Kasumi-1 (cell line): ENCODE results near the gene YTHDF1.

Experiments used
- DNase-seq, 2 experiments: peaks; one replicate each; lab custom pipeline; 2025; lab: John Stamatoyannopoulos, UW

Gene YTHDF1

DNA sequence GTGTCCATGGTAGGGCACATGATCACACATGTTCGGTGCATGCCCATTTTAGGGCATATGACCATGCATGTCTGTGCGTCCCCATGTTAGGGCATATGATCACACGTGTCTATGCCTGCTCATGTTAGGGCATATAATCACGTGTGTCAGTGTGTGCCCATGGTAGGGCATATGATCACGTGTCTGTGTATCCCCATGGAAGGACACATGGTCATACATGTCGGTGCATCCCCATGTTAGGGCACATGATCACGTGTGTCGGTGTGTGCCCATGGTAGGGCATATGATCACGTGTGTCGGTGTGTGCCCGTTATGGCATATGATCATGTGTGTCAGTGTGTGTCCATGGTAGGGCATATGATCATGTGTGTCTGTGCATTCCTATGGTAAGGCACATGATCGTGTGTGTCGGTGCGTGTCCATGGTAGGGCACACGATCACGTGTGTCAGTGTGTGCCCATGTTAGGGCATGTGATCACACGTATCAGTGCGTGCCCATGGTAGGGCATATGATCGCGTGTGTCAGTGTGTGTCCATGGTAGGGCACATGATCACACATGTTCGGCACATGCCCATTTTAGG is 30.6 kb downstream of the YTHDF1 start:
- DNase-seq, result no peak

DNA sequence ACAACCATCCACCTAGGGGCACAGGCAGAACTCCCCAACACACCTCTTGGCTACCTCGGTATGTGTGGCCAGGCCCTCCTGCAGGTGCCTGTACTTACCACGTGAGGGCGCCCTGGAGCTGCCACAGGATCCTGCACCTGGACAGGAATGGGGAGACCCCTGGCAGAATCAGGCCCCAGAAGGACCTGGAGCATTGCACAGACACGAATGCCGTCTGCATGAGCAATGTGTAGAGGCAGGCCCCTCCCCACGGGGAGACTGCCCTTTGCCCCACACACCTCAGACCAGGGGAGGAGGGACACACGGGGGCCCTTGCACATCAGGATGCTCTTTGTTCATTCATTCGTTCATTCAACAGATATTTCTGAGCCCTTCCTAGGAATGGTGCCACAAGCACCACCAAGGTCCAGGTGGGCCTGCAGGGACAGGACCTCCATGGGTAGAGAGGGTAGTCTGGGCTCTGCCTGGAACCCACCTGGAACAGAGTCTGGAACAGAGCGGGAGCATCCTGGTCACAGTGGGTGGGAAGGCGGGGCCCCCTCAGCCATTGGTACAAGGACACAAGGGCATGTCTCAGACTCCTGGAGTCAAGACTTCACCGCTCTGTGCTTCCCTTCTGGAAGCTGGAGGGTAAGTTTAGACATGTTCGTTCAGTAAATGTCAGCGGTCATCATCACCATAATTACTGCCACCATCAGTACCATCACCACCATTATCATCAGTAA is 32.3 kb downstream of the YTHDF1 start:
- peak; percentile 36 for DNase-seq

DNA sequence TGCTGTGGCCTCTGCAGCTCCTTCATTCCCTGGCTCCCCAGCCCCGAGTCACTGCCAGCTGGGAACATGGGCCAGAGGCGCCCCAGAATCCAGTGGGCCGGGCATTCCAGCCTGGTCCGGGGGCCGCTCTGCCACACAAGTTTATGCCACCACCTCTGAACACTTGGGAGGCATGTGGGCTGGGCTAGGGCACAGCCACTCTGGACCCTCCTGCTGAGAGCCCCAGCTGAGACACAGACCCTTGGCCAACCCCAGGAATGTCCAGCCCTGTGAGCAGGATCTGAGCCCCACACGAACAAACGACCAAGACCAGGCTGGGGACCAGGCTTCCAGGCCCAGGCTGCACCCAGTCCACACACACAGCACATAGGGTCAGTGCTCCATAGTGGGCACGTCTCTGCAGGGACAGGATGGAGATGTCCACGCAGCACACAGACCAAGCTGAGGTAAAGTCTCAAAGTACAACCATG is 33.0 kb downstream of the YTHDF1 start:
- no peak for DNase-seq

DNA sequence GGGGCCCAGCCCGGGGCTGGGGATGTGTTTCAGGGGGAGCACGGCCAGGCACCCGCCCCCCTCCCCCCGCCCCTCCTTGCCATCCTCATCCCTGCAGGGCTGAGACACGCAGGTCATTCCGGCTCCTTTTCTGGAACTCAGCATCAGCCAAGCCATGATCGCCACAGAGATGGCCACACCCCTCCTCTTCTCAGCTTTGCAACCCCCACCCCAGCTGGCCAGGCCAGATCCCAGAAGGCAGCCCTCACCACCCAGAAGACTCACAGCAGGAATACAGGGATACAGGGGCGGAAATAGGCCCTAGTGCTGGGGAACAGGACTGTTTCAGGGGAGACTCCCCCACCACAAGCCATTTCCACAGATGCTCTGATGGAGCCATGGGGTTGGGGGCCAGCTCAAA is 33.5 kb downstream of the YTHDF1 start:
- DNase-seq, result no peak

DNA sequence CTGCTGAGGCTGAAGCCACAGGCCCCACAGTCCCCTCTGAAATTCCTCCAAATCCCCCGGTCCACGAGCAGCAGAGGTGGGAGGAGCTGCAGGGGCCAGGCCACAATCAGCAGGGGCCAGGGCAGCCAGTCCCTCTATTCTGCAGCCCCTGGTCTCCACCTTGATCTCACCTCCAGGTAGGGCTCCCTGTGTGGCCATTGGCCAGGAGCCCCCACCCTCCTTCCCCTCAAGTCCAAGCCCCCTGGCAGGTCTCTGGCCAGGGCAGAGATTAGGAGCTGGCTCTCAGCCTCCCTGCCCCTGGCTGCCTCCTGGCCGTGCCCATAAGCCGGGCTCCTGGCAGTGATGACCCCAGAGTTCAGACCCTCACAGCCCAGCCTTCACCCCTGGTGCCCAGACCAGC is 34.7 kb downstream of the YTHDF1 start:
- no peak for DNase-seq

DNA sequence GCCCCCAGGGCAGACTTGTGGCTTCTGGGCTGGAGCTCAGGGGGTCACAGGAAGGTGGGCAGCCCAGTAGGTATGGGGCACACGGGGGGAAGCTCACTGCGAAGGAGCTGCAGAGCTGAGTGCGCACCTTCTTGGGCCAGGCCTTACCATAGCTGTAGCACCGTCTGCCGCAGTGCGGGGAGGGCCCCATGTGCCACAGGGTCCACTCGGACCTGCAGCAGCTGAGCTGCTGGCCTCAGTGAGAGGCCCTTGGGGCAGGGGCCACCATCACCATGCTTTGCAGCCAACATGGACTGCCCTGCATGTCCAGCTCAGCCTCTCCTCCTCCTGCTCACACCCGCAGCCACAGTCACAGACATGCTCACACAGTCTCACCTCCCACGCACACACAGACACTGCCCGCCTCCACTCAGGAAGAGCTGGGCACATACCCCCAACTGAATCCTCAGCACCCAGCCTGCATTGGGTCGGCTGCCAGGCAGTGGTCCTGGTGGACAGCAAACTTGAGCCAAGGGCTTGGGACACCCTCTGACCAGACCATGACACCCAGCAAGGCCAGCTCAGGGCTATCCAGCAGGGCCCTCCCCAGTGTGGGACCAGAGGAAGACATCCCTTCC is 35.3 kb downstream of the YTHDF1 start:
- no peak for DNase-seq

DNA sequence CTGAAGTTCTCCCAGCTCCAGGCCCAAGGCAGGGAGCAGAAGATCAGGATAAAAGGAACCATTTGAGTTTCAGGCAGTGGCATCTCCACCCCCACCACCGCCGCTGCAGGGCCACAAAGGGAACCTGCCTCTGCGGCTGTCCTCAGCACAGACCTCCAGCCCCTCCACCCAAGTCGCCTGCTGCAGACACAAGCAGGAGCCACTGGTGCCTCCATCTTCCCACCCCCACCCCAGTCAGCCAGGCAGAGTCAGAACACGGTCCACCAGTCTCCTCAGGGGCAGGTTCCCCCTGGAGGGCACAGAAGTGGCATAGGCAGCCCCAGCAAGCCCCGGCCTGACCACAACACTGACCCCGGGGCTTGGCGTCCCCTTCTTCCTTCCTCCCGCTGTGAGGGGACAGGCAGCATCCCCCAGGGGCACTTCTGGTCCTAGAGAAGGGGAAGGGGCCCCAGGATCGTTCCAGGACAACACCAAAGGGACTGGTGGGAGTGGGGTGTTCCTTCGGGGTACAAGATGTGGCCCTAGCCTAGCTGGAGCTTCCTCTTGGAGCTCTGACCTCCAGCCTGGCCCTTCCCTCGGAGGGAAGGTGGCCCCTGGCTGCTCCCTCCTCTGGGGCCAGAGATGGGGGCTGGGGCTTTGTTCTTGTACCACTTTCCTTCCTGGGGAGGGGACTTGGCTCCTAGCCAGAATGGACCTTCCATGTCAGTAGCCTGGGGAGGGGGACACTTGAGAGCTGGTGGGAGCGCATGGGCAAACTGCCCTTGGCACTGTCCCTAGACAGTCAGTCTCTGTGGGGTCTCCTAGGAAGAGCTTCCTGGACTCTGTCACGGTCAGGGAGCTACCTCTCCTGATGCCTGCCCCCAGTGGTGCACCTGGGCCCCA is 36.0 kb downstream of the YTHDF1 start:
- no peak for DNase-seq

DNA sequence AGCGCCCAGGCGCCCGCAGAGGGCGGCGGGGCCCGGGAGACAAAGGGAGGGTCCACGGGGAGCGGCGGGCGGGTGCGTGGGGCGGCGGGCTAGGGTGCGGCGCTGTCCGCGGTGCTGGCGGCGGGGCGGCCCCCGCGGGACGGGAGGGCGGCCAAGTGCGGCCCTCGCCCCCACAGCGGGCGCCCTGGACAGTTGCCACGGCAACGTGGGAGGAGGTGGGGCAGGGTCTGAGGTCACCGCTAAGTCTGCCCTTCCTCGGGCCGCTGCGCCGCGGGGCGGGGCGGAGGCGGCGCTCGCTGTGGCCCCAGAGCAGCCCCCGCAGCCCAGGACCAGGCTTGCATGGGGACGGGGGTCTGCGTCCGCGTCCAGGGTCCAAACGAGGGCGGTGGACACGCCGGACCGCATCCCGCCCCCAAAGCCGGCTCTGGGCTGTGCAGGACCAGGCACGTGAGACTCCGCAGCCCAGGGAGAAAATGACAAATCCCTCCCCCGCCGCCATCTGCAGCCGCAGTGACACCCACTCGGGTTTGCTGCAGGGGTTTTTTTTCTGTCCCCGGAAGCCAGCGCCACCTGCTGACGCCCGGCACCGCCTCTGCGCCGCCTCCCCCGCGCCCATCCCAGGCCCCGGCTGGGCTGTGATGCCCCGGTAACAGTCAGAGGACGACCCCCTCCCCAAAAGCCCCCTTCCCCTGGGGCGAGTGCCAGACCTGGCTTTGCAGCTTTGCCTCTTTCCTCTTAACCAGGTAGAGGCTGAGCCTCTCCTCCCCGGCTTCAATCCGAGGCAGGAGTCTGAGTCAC is 36.8 kb downstream of the YTHDF1 start:
- DNase-seq, result peak; percentile 16 to 19

DNA sequence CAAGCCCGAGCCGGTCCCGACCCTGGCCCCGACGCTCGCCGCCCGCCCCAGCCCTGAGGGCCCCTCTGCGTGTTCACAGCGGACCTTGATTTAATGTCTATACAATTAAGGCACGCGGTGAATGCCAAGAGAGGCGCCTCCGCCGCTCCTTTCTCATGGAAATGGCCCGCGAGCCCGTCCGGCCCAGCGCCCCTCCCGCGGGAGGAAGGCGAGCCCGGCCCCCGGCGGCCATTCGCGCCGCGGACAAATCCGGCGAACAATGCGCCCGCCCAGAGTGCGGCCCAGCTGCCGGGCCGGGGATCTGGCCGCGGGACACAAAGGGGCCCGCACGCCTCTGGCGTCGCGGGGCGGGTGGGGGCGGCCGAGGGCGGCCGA is 37.5 kb downstream of the YTHDF1 start:
- no peak for DNase-seq

DNA sequence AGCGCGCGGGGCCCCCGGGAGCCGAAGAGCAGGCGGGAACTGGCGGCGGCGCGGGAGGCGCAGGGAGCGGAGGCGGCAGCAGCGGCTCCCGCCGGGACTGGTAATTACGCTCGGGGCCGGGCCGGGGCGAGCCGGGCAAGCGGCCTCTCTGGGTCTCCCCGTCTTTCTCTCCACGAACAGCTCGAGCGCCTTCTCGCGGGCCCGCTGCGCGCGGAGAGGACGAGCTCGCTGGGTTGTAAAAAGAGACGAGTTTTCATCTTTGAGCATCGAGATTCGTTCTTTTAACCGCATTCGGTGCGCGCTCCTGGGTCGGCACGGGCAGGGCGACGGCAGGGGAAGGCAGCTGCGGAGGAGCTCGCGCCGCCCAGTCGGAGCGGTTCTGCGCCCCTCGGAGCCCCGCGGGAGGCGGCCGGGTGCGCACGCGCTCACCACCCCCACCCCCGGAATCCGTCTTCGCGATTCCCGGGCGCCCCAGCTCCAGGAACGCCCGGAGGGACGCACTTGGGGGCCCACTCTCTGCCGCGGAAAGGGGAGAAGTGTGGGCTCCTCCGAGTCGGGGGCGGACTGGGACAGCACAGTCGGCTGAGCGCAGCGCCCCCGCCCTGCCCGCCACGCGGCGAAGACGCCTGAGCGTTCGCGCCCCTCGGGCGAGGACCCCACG is 38.0 kb downstream of the YTHDF1 start:
- DNase-seq, result no peak

DNA sequence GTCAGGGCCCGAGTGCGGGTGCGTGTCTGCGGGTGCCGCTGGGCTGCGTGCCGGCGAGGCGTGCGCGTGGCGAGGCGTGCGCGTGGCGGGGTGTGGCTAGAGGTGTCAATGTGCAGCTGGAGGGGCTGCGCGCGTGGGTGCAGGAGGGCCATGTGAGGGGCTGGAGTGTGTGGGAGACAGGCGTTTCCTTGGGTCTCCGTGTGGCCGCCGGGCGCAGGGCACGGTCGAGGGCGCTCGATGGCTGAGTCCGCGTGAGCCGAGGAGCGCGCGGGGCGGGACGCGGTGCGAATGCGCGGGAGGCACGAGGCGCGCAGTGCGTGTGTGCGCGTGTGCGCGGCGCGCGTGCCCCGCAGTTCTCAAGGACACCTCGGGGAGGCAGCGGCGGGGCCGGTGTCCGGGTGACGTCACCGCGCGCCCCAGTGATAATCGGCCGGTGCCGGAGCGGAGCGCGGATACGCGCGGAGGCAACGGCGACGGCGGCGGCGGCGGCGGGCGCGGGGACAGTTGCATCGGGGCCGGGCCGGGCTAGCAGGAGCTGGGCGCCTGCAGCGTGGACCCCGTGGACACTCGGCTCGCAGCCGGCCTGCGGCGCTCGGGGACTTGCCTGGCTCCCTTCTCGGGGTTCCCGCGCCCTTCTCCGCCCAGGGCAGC is 38.7 kb downstream of the YTHDF1 start:
- no peak for DNase-seq

DNA sequence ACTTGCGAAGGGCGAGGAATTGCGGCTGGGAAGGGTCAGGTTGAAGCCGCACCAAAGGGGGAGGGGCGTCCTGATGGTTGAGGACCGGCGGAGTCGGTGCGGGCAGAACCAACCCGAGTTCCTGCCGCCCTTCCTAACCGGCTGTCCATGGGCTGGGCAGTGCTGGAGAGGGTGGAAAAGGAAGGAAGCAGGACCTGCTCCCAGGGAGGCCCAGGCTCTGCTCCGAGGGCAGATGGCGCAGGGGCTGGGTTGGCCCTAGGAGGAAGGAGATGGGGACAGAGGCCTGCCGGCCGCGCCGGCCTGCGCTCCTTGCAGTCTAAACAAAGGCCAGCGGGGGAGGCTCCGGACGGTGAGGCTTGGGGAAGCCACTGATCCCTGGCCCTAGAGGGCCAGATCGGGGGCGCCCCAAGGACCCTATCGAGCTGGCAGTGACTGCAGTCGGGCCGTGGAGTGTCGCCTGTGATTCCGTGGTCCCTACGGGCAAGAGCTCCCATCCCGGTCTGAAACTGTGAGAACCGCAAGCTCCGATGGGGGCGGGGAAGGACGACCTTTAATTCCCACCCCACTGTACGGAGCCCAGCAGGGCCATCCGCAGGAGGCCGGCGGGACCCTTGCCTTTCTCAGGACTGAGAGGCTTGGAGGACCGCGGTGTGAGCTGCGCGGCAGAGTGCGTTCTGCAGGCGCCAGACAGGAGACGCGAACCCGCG is 39.4 kb downstream of the YTHDF1 start:
- no peak for DNase-seq

DNA sequence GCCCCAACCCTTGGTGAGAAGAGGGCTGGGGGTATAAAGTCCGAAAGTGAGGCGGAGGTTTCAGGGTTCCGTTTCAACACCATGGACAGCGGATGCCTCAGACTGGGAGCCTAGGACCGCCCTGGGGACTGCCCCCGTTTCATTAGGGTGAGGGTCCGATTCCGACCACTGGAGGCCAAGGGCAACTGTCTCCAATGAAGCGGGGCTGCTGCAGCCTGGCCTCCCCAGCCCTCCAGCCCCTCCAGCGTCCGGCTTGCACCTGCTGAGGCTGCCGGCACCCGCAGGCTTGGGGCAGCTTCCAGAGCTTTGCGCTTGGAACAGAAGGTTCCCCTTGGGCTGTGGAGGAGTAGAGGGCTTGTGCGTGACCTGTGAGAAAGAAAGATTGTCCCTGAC is 39.9 kb downstream of the YTHDF1 start:
- DNase-seq, result no peak

DNA sequence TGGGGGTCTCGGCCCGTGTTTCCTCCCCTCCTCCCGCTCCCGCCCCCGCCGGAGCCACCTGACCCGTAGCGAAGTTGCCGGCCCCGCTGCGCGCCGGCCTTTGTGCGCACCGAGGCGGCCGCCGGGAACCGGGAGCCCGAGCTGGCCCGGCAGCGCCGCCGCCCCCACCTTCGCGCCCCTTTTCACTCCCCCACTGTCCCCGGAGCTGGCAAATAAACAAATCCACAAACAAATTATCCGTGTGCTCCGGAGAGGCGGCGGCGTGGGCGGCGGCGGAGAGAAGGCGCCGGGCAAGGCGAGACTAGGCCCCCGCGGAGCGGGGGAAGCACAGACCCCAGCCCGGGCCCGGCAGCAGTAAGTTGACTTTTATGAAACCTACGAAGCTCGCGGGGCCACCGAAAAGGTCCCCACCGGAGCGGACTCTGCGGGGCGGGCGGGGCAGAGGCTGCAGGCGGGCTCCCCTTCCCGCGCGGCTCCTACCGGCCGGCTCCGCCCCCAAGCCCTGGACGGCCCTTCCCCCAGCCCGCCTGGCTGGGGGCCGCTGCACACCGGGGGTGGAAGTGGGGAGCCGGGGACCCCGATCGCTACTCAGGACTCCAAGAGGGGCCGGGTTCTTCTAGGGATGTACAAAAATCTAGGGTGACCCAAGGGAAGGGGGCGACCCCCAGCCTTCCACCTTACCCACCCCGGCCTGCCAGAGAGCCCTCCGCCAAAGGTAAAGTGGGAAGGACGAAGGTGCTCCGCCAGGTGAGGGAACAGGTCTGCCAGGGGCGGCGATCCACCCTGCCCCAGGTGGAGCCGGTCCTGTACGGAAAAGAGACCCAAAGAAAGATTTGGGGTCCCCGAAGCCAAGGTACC is 40.7 kb downstream of the YTHDF1 start:
- no peak for DNase-seq

DNA sequence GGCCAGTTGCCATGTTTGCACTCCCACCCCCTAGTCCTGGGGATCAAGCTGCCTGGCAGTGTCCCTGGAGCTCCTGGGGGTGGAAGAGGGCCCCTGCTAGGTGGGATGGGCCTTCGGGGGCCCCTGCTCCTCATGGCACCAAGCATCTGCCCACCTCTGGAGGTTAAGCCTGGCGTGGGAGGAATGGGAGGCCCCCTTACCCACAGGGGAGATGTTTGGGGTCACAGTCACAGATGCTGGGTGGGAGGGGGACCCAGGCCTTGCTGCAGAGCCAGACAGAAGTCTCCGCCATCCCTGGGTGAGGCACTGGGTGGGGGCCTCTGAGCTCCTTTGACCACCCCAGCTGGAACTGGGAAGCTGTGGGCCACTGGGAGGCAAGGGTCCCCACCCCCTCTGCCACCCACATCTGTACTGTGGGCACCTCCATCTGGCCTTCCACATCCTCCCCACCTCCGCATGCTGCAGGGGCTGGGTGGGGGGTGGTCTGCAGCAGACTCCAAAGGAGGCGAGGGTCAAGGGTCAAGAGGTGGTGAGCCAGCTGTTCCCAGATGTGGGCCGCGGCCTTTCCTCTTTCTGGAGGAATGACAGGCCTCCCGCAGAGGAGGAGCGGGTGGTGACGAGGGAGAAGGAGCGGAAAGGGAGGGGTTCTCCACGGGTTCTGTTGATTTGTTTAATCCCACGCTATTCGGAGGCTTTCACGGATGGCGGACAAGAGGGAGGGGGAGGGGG is 41.5 kb downstream of the YTHDF1 start:
- no peak for DNase-seq

DNA sequence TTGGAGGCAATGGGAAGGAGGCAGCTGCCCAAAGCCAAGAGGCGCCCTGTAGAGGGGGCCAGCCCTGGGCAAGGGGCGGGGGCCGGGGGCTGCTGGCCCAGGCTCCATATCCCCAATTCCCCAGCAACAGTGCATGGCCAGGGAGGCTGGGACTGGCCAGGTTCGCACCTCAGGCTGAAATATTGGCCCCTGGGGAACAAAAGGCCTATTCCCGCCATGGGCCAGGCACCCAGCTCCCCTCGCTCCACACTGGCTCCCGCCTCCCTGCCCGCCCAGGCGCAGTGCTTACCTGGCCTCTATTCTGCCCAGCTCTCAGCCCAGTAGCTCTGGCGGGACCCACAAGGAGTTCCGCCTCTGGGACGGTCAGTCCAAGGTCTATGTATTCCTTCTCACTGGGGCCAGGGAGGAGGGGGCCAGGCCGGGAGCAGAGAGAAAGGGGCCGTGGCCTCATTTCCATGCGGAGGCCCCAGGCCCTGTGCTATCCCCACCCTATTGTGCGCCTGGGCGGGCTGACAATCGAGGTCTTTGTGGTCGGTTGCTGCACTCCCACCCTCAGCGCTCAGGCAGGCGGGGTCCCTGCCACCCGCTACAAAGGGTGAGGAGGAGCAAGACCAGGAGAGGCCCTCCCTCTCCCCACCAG is 42.3 kb downstream of the YTHDF1 start:
- no peak for DNase-seq

DNA sequence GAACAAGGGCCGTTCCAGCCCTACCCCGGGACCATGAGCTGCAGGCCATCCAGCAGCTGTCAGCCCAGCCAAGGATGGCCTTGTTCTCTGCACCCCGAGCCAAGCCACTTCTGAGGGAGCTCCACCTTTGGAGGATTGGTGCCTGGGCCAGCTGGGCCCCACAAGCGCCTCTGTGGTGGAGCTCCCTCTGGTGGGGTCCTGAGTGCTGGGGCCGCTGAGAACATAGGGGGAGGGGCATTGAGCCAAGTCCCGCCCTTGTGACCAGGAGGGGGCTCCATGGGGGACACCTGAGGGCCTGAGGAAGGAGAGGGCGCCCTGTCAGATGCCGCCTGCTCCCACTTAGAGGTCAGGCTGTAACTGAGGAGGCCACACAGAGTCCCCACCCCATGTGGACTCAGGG is 43.2 kb downstream of the YTHDF1 start:
- DNase-seq, result peak in 1 of 2 experiments; percentile 17

DNA sequence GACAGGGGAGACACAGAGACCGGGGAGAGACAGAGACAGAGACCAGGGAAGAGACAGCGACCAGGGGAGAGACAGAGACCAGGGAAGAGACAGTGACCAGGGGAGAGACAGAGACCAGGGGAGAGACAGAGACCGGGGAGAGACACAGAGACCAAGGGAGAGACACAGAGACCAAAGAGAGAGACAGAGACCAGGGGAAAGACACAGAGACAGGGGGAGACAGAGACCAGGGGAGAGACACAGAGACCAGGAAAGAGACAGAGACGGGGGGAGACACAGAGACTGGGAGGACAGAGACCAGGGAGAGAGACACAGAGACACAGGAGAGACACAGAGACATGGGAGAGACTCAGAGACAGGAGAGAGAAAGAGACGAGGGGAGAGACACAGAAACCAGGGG is 43.9 kb downstream of the YTHDF1 start:
- DNase-seq, result no peak
